Activated T-cell treated with anti-CD3 and anti-CD28 coated beads, Interleukin-2, amount 50 U/mL, for 1 hour (primary cell): ENCODE results near the gene SLC25A23.

Experiments used
- DNase-seq: peaks from one replicate; pipeline ENCODE4 v3.0.0-alpha.2; 2020

The SLC25A23 gene

GRCh38 chr19:6396305-6396704, 63.3 kb downstream of the SLC25A23 start:
- DNase-seq, result no peak

- DNase-seq, result no peak
Measured at GRCh38 chr19:6394831-6395230, 64.8 kb downstream of the SLC25A23 start.

DNA sequence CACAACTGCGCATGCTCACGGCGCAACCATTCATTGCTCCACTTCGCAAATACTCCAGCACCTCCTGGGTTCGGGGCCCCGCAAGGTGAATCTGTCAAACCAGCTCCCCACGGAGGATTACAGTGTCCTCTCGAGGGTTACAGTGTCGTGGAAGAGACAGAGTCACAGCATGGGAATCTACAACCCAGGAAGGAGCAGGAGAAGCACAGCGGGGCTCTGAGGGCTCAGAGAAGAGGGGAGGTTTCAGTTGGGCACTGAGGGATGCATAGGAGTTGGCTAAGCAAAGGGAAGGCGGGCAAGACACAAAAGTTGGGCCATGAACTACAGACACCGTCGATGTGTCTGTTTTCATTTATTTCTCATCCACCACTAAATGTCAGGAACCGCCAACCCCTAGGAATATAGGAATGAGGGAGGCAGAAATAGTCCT, 65.6 kb downstream of the SLC25A23 start:
- no peak for DNase-seq

- peak; percentile 94 for DNase-seq
Measured at GRCh38 chr19:6393074-6393982, 66.3 kb downstream of the SLC25A23 start, which contains the start of gene GTF2F1. Gene GTF2F1, minus strand, starts transcription at chr19:6393164. Its CDS starts 169 bp downstream, at chr19:6392995.

- DNase-seq, result no peak
Measured at GRCh38 chr19:6392221-6393073, 67.1 kb downstream of the SLC25A23 start.
